Keratinocyte (primary cell): ENCODE measurements around the gene SLC6A3. TPM values are rescaled to one million over a fixed set of nuclear protein-coding genes. Genes with fewer than 3 reads are reported as not detected.

ENCODE experiments used
- DNase-seq: peaks from one replicate; pipeline ENCODE4 v3.0.0-alpha.2; 2011; ENCODE audit warnings: low read depth, missing footprints, low spot score
- FAIRE-seq: peaks from 2 replicates; lab custom pipeline; 2011; peaks lifted over from hg19 to GRCh38; lab: Jason Lieb, UNC
- H2AFZ ChIP-seq: 2 replicates; pipeline ENCODE4 v1.6.0; 2012; ENCODE audit warnings: low read length, control low read depth, inconsistent platforms; ENCODE audit not compliant: control insufficient read depth
- H3K27ac ChIP-seq: 2 replicates; pipeline ENCODE4 v1.5.1; 2011; ENCODE audit warnings: low read length; ENCODE audit not compliant: control insufficient read depth, insufficient read depth
- H3K27me3 ChIP-seq: 3 replicates; pipeline ENCODE4 v1.6.0; 2011; ENCODE audit warnings: low read length; ENCODE audit not compliant: control insufficient read depth, insufficient read depth; ENCODE audit errors: extremely low read depth
- H3K36me3 ChIP-seq, 2 experiments: 2 replicates in 1 of 2; 3 replicates in 1 of 2; pipeline ENCODE4 v1.5.1; 2011; ENCODE audit warnings: low read length in 2 of 2, mild to moderate bottlenecking in 1 of 2; ENCODE audit not compliant: control insufficient read depth in 2 of 2, insufficient read depth in 2 of 2; ENCODE audit errors: extremely low read depth in 1 of 2
- H3K4me1 ChIP-seq: 3 replicates; pipeline ENCODE4 v1.5.1; 2011; ENCODE audit warnings: low read length; ENCODE audit not compliant: control insufficient read depth, insufficient read depth; ENCODE audit errors: extremely low read depth
- H3K4me2 ChIP-seq: 3 replicates; pipeline ENCODE4 v1.6.0; 2011; ENCODE audit warnings: low read depth, low read length; ENCODE audit not compliant: control insufficient read depth, insufficient read depth; ENCODE audit errors: extremely low read depth
- H3K4me3 ChIP-seq, 3 experiments: fragments of 200-600 bp in 1 of 3; sonication (generic) in 1 of 3; 2 replicates in 2 of 3; 3 replicates in 1 of 3; pipeline ENCODE4 v1.5.1; 2011 to 2016; ENCODE audit warnings: low read length in 3 of 3, mild to moderate bottlenecking in 3 of 3, control low read depth in 2 of 3, inconsistent platforms in 1 of 3, low read depth in 1 of 3, mixed read lengths in 1 of 3, mixed run types in 1 of 3, moderate library complexity in 1 of 3; ENCODE audit not compliant: control insufficient read depth in 2 of 3, insufficient read depth in 2 of 3; ENCODE audit errors: extremely low read depth in 1 of 3
- H3K79me2 ChIP-seq: 2 replicates; pipeline ENCODE4 v1.6.0; 2012; ENCODE audit warnings: low read length; ENCODE audit not compliant: control insufficient read depth, insufficient read depth
- H3K9ac ChIP-seq: 3 replicates; pipeline ENCODE4 v1.6.0; 2011; ENCODE audit warnings: low read length; ENCODE audit not compliant: control insufficient read depth, insufficient read depth; ENCODE audit errors: extremely low read depth
- H3K9me1 ChIP-seq: 3 replicates; pipeline ENCODE4 v1.6.0; 2011; ENCODE audit warnings: low read length; ENCODE audit not compliant: control insufficient read depth, insufficient read depth; ENCODE audit errors: extremely low read depth
- H3K9me3 ChIP-seq: 2 replicates; pipeline ENCODE4 v1.5.1; 2012; ENCODE audit warnings: low read depth, low read length; ENCODE audit not compliant: control insufficient read depth
- H4K20me1 ChIP-seq: 3 replicates; pipeline ENCODE4 v1.6.0; 2011; ENCODE audit warnings: low read length; ENCODE audit not compliant: control insufficient read depth, insufficient read depth; ENCODE audit errors: extremely low read depth
- CTCF ChIP-seq, 3 experiments: IDR thresholded peaks in 1 of 3; conservative IDR thresholded peaks in 1 of 3; optimal IDR thresholded peaks in 1 of 3; 2 replicates in 2 of 3; 3 replicates in 1 of 3; pipeline versions ENCODE3 to v1.5.1; 2011; ENCODE audit warnings: low read length in 3 of 3, mild to moderate bottlenecking in 3 of 3, moderate library complexity in 2 of 3, control low read depth in 1 of 3, inconsistent platforms in 1 of 3; ENCODE audit not compliant: insufficient read depth in 2 of 3; ENCODE audit errors: extremely low read depth in 1 of 3
- EZH2 ChIP-seq: IDR thresholded peaks from one replicate; pipeline ENCODE4 v1.6.1; 2012; ENCODE audit warnings: inconsistent platforms, mild to moderate bottlenecking, low read length, moderate library complexity
- dilution Hi-C: fragments of 300-500 bp; cut with MboI; formaldehyde crosslinking; loops from one replicate; pipeline ENCODE4 v1.7.0; 2020; ENCODE audit warnings: low sequenced_read_pairs; ENCODE audit not compliant: extremely low pct_ligation_motif_present
- polyA plus RNA-seq, 5 experiments: library from polyadenylated mRNA; depleted of rRNA in 3 of 5; stranded (reverse) in 3 of 5; stranded (forward) in 1 of 5; unstranded in 1 of 5; fragments of >200 nt; gene quantifications; 1 replicate in 1 of 5; 2 replicates in 3 of 5; 3 replicates in 1 of 5; pipeline versions ENCODE4 v1.2.1 to v1.2.3, GENCODE V29; 2011 to 2012; ENCODE audit warnings: missing spikeins in 2 of 5, low read depth in 1 of 5, low replicate concordance in 1 of 5

The SLC6A3 gene
- polyA plus RNA-seq, 1 donor (not counting 4 experiments of a cell fraction or from before 2014, with no cell fraction given): 0.03 TPM

GRCh38 chr5:1416856-1417469, 28.3 kb downstream of the SLC6A3 start:
- no peak for TF ChIP-seq CTCF (optimal IDR thresholded peaks at IDR 0.05 in 1 of 3, IDR thresholded peaks at IDR 0.05 in 1 of 3, conservative IDR thresholded peaks at IDR 0.05 in 1 of 3; ENCODE audit: extremely low read depth in 1 of 3, insufficient read depth in 2 of 3, low read length in 3 of 3)
- no peak for TF ChIP-seq EZH2
- Histone ChIP-seq H3K9me3 (peaks cover 3% of the 10 kb centered on the region), H3K4me2 (no peak overlapping the region), H3K4me1 (no peaks in the 10 kb centered on the region), H3K27ac (no peak overlapping the region), H3K27me3 (peaks cover 13% of the 10 kb centered on the region), H3K79me2 (no peaks in the 10 kb centered on the region), H3K9me1 (no peaks in the 10 kb centered on the region), H4K20me1 (no peaks in the 10 kb centered on the region), H2AFZ (no peak overlapping the region), H3K36me3 (no peaks in the 10 kb centered on the region), H3K9ac (no peak overlapping the region), H3K4me3 (no peak overlapping the region)
- no peak for DNase-seq
- no peak for FAIRE-seq
- dilution Hi-C loops: no loop called here

- peaks cover 13% of the 10 kb centered on the region for H3K27me3 ChIP-seq
- dilution Hi-C loops: no loop called here
- H3K27ac ChIP-seq: no peak overlapping the region
- H3K79me2 ChIP-seq: no peaks in the 10 kb centered on the region
- H3K9me1 ChIP-seq: no peaks in the 10 kb centered on the region
- H4K20me1 ChIP-seq: no peaks in the 10 kb centered on the region
- H3K9ac ChIP-seq: no peak overlapping the region
- FAIRE-seq (no peak), DNase-seq (no peak)
- no peaks in the 10 kb centered on the region for H3K4me1 ChIP-seq
- peaks cover 3% of the 10 kb centered on the region for H3K9me3 ChIP-seq
- TF ChIP-seq EZH2: no peak
- no peak for TF ChIP-seq CTCF (optimal IDR thresholded peaks at IDR 0.05 in 1 of 3, IDR thresholded peaks at IDR 0.05 in 1 of 3, conservative IDR thresholded peaks at IDR 0.05 in 1 of 3; ENCODE audit: extremely low read depth in 1 of 3, insufficient read depth in 2 of 3, low read length in 3 of 3)
- no peak overlapping the region for H3K4me2 ChIP-seq
- H3K4me3 ChIP-seq: no peak overlapping the region
- no peaks in the 10 kb centered on the region for H3K36me3 ChIP-seq
- H2AFZ ChIP-seq: no peak overlapping the region
Measured at GRCh38 chr5:1415626-1416360, 29.4 kb downstream of the SLC6A3 start.
